Transverse colon (tissue), 4 donors: ENCODE results near the gene CELA3B. TPM values are rescaled to one million over a fixed set of nuclear protein-coding genes. Genes with fewer than 3 reads are reported as not detected.
A peak's percentile ranks its signal among the peaks of the same experiment; 100 is the strongest.

Experiments
- DNase-seq: peaks from one replicate; pipeline ENCODE4 v3.0.0-alpha.2; 2019
- H3K27ac ChIP-seq, 4 donors: fragments of 200-600 bp; sonication (generic); 2 replicates each; pipeline ENCODE4 v1.5.1; 2016 to 2018; ENCODE audit warnings: inconsistent platforms in 4 of 4
- H3K27me3 ChIP-seq: fragments of 200-600 bp; sonication (generic); 2 replicates; pipeline ENCODE4 v1.5.1; 2017; ENCODE audit warnings: inconsistent platforms
- H3K36me3 ChIP-seq, 4 donors: fragments of 200-600 bp; sonication (generic); 2 replicates each; pipeline ENCODE4 v1.5.1; 2017 to 2019; ENCODE audit warnings: inconsistent platforms in 4 of 4
- H3K4me1 ChIP-seq, 4 donors: fragments of 200-600 bp; sonication (generic); 2 replicates each; pipeline ENCODE4 v1.5.1; 2017 to 2020; ENCODE audit warnings: inconsistent platforms in 4 of 4
- H3K4me3 ChIP-seq, 4 donors: fragments of 200-600 bp; sonication (generic); 1 replicate in 1 of 4; 2 replicates in 3 of 4; pipeline versions ENCODE4 v1.5.1 to v1.6.1; 2017 to 2019; ENCODE audit warnings: inconsistent platforms in 4 of 4
- H3K9me3 ChIP-seq, 2 donors: fragments of 200-600 bp; sonication (generic); 2 replicates each; pipeline ENCODE4 v1.5.1; 2017 to 2019; ENCODE audit warnings: inconsistent platforms in 2 of 2
- EP300 ChIP-seq: sonication (generic); formaldehyde crosslinking; IDR thresholded peaks from one replicate; pipeline ENCODE4 v1.6.1; 2017; ENCODE audit warnings: antibody characterized with exemption, low read depth
- POLR2A ChIP-seq: fragments of 450-650 bp; IDR thresholded peaks from one replicate; pipeline ENCODE4 v1.6.1; 2016; ENCODE audit warnings: antibody characterized with exemption, mild to moderate bottlenecking, moderate library complexity
- POLR2AphosphoS5 ChIP-seq, 3 donors: sonication (generic); formaldehyde crosslinking; IDR thresholded peaks; one replicate each; pipeline ENCODE4 v1.6.1; 2016; ENCODE audit warnings: antibody characterized with exemption in 3 of 3
- WGBS, 2 donors: methylation state at CpG; one replicate each; pipeline ENCODE4 v1.1.5; 2018; ENCODE audit warnings: low coverage in 1 of 2; 5-methylcytosine and 5-hydroxymethylcytosine counted together
- in situ Hi-C, 4 donors: fragments of 200-750 bp; cut with MboI; loops; one replicate each; pipeline versions ENCODE4 v1.15.0 to v1.15.1; 2017; ENCODE audit warnings: low sequenced_read_pairs in 3 of 4, low pct_ligation_motif_present in 1 of 4, low pct_unique_long_range_greater_than_20kb in 1 of 4
- intact Hi-C: fragments of 100-400 bp; cut with DNase I; formaldehyde crosslinking; loops from one replicate; pipeline ENCODE4 v1.15.1; 2023; ENCODE audit warnings: low total_unique reads
- total RNA-seq, 4 donors: library from RNA; depleted of rRNA; stranded (reverse); fragments of >200 nt; gene quantifications; one replicate each; pipeline ENCODE4 v1.1.0, GENCODE V29; 2016
- TF ChIP-seq, protein P1 (sequence below), 5 experiments: fragments of 200-600 bp in 3 of 5; fragments of 450-650 bp in 2 of 5; sonication (generic) in 3 of 5; IDR thresholded peaks; 1 replicate in 2 of 5; 2 replicates in 3 of 5; pipeline ENCODE4 v1.5.1; 2016 to 2017; ENCODE audit warnings: antibody characterized with exemption in 5 of 5, inconsistent platforms in 3 of 5, mild to moderate bottlenecking in 2 of 5, moderate library complexity in 1 of 5

The CELA3B gene
- total RNA-seq, 4 donors from 2014 or later, result not detected

DNA sequence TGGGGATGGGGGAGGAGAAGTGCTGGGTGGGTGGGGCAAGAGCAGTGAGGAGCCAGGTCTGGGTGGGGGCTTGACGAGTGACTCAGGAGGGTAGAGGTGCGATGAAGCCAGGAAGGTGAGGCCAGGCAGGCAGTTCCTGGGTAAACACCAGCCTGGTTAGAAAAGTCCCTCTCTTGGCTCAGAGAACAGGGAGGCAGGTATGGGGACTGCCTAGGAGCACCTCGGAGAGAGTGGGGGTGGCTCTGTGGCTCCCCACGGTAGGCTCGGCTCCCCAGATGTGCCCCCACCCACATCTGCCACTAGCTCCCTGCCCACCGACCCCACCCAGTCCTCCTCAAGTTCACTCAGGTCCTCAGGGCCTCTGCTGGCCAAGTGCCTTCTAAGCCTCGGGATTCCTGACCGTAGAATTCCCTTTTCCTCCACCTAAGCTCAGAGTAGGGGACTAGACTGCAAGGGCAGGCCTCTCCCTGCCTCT, 40.9 kb upstream of the CELA3B start:
- intact Hi-C loops (loop anchor here (5.0 kb wide), 1 partner anchor 34 kb away; no protein-coding TSS in a partner anchor), in situ Hi-C loops (no loop called here)
- Histone ChIP-seq H3K4me1 (peaks cover 40 to 81% (median 69%) of the 10 kb centered on the region in 4 donors), H3K27me3 (no peaks in the 10 kb centered on the region), H3K4me3 (peak overlapping the region; percentile 69 to 82 (median 74)), H3K36me3 (no peaks in the 10 kb centered on the region), H3K27ac (peak overlapping the region; percentile 93 to 98 (median 94)), H3K9me3 (no peaks in the 10 kb centered on the region)
- peak; percentile 72 for DNase-seq
- 16% methylated on average over 8 of the region's 8 CpGs; no CpG with 5 or more reads in 1 of the 2 donors for WGBS, 2 donors
- TF ChIP-seq POLR2A (peak; percentile 61), POLR2AphosphoS5 (IDR thresholded peaks at IDR 0.05) (peak in 2 of 3 donors; percentile 32 to 46), EP300 (no peak)
- TF ChIP-seq, protein P1, sequence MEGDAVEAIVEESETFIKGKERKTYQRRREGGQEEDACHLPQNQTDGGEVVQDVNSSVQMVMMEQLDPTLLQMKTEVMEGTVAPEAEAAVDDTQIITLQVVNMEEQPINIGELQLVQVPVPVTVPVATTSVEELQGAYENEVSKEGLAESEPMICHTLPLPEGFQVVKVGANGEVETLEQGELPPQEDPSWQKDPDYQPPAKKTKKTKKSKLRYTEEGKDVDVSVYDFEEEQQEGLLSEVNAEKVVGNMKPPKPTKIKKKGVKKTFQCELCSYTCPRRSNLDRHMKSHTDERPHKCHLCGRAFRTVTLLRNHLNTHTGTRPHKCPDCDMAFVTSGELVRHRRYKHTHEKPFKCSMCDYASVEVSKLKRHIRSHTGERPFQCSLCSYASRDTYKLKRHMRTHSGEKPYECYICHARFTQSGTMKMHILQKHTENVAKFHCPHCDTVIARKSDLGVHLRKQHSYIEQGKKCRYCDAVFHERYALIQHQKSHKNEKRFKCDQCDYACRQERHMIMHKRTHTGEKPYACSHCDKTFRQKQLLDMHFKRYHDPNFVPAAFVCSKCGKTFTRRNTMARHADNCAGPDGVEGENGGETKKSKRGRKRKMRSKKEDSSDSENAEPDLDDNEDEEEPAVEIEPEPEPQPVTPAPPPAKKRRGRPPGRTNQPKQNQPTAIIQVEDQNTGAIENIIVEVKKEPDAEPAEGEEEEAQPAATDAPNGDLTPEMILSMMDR (IDR thresholded peaks at IDR 0.05), result peak in 1 of 5 experiments; percentile 8

DNA sequence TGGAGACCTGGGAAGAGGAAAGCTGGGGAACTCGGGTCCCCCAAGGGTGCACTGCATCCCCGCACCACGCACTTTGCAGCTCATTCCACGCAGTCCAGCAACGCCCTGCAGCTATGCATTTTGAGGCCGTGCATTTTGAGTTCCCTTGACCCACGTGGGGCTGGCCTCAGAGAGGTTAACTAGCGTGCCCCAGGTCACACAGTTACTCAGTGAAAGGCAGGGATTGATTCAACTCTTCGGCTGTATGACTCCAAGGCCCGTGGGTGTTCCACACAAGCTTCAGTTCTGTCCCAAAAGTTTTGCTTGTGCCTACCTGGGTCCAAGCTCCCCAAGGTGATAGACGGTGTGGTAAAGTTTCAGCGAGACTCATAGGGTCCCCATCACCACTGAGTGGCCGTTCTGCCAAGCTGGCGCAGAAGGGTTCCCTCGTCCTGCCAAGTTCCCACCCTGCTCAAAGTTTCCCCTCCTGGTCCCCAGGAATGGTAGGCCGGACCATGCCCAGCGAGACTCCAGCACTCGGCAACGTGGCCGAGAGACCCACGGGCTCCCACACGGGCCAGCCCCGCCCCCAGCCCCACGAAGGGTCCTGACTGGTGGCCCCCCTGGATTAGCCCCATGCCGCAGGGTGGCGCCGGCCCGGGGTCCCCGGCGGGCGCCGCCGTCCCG, 40.3 kb upstream of the CELA3B start:
- Histone ChIP-seq H3K27ac (peak overlapping the region; percentile 93 to 98 (median 94)), H3K4me1 (peaks cover 35 to 76% (median 65%) of the 10 kb centered on the region in 4 donors), H3K9me3 (no peaks in the 10 kb centered on the region), H3K36me3 (no peaks in the 10 kb centered on the region), H3K4me3 (peak overlapping the region; percentile 69 to 82 (median 74)), H3K27me3 (no peaks in the 10 kb centered on the region)
- TF ChIP-seq POLR2A (no peak), POLR2AphosphoS5 (IDR thresholded peaks at IDR 0.05) (no peak), EP300 (no peak)
- TF ChIP-seq, protein P1 (IDR thresholded peaks at IDR 0.05), result no peak
- 7% methylated on average over 17 of the region's 34 CpGs; no CpG with 5 or more reads in 1 of the 2 donors for whole genome bisulfite sequencing, 2 donors
- DNase-seq, result peak; percentile 40
- intact Hi-C loops (loop anchor here (5.0 kb wide), 1 partner anchor 34 kb away; no protein-coding TSS in a partner anchor), in situ Hi-C loops (no loop called here)

DNA sequence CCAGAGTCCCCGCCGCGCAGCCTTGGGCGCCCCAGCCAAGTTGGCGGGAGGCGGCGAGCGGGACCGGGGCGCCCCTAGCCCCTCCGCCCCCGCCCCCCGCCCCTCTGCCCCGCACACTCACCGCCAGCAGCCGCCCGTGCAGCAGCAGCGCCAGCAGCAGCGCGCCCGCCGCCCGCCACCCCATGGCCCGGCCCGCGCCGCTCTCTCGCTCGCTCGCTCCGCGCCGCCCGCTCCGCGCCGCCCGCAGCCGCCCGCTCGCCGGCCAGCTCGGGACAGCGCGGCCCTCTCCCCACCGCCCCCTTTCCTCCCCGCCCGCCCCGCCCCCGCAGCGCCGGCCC, 39.8 kb upstream of the CELA3B start, which contains the start of gene HSPG2:
Gene HSPG2 (minus strand): TSS at position 277 of the 338 bp plus-strand sequence. CDS start 93 bp downstream, at position 184.
- Histone ChIP-seq H3K27ac (peak within 1 kb of the TSS; percentile 93 to 98 (median 94)), H3K4me1 (peaks cover 30 to 70% (median 63%) of the 10 kb centered on the region in 4 donors), H3K27me3 (no peaks in the 10 kb centered on the region), H3K36me3 (no peaks in the 10 kb centered on the region), H3K9me3 (no peaks in the 10 kb centered on the region), H3K4me3 (peak within 1 kb of the TSS; percentile 69 to 82 (median 74))
- peak in 1 of 3 donors; percentile 43 for TF ChIP-seq POLR2AphosphoS5 (IDR thresholded peaks at IDR 0.05)
- TF ChIP-seq EP300, result no peak
- in situ Hi-C loops, result no loop called here
- DNase-seq, result no peak
- WGBS, 2 donors, result 1% methylated on average over 14 of the region's 52 CpGs; no CpG with 5 or more reads in 1 of the 2 donors
- intact Hi-C loops, result loop anchor here (5.0 kb wide), 1 partner anchor 35 kb away; no protein-coding TSS in a partner anchor

DNA sequence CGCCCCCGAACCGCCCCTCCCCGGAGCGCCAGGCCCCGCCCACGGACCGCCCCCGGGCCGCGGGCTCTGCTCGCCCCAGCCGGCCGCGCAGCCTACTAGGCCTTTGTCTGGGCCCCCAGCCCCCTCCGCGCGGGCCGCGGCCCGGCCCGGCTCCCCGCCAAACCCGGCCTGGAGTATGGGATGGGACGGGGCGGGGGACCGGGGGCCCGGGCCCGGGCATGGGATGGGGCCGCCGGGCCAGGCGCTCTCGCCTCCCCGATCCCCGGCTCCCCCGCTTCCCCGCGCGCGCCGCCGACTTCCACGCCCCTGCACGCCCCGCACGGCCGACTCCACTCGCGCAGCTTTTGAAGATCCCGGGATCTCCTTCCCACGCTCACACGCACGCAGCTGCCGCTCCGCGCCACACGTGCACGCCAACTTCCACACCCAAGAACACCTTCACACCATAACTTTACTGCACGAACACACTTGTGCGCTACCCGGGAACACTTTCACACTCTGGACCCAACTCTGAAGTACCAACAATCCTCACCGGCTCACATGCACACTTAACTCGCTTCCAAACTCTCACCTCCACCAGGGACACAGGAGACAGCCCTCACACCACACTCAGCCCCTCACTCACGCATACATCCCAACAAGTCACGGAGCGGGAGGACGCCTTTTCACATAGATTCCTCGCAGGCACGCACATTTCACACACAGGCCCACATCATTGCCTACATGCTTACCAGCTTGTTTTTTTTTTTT, 39.3 kb upstream of the CELA3B start:
- in situ Hi-C loops (no loop called here), intact Hi-C loops (loop anchor here (5.0 kb wide), 1 partner anchor 35 kb away; no protein-coding TSS in a partner anchor)
- peak in 1 of 3 donors; percentile 71 for TF ChIP-seq POLR2AphosphoS5 (IDR thresholded peaks at IDR 0.05)
- TF ChIP-seq, protein P1 (IDR thresholded peaks at IDR 0.05), result no peak
- no peak for TF ChIP-seq EP300
- TF ChIP-seq POLR2A, result peak; percentile 28
- peaks cover 25 to 70% (median 61%) of the 10 kb centered on the region in 4 donors for H3K4me1 ChIP-seq
- H3K27me3 ChIP-seq, result no peaks in the 10 kb centered on the region
- peak overlapping the region; percentile 15 to 82 (median 42) for H3K4me3 ChIP-seq
- no peaks in the 10 kb centered on the region for H3K9me3 ChIP-seq
- DNase-seq, result peak; percentile 81
- H3K27ac ChIP-seq, result peak overlapping the region; percentile 80 to 98 (median 85)
- no peaks in the 10 kb centered on the region for H3K36me3 ChIP-seq
- WGBS, 2 donors, result 11 to 36% methylated on average over 18 to 57 of the region's 69 CpGs
